Measurements from ENCODE around the gene DLST.

Gene DLST

DNA sequence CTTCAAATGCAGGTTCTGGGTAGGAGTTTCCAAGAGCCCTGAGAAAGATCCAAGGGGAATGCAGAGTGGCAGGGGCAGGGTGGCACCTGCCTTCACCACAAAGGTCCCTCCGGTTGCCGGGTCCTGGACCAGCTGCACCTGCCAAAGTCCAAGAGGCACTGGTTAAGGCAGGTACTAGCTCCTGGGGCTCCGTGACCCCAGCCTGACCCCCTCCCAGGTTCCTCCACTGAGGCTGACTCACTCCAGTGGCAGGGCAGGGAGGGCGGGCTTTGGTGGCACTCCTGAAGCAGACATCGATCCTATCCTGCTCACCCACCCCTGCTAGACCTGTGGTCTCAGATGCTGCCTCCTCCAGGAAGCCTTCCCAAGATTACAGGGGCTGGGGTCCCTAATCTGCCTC lies 30.0 kb downstream of the DLST start:
- Histone ChIP-seq H3K4me3 (ENCODE audit: low read length, poor library complexity, severe bottlenecking) (no peak overlapping the region), H3K4me1 (ENCODE audit: insufficient read depth, low read length, poor library complexity, severe bottlenecking) (no peaks in the 10 kb centered on the region), H4K20me1 (ENCODE audit: insufficient read depth, low read length, poor library complexity, severe bottlenecking) (no peaks in the 10 kb centered on the region), H2AFZ (ENCODE audit: low read length) (no peak overlapping the region), H3K9me2 (replicated peaks; ENCODE audit: low read depth, low read length) (no peaks in the 10 kb centered on the region), H3K9me3 (ENCODE audit: insufficient read depth, low read depth, low read length) (no peaks in the 10 kb centered on the region), H3K79me2 (ENCODE audit: insufficient read depth, low read length) (no peaks in the 10 kb centered on the region), H3F3A (ENCODE audit: low read depth) (no peaks in the 10 kb centered on the region), H3K4me2 (ENCODE audit: low read depth, low read length, poor library complexity, severe bottlenecking) (no peak overlapping the region), H3K9ac (ENCODE audit: low read depth, low read length, poor library complexity, severe bottlenecking) (no peak overlapping the region), H3K27me3 (ENCODE audit: insufficient read depth, low read length, poor library complexity, severe bottlenecking) (no peaks in the 10 kb centered on the region), H3K36me3 (ENCODE audit: insufficient read depth, low read length) (no peaks in the 10 kb centered on the region; the same call in 1 of the 2 replicates)
- no peak for TF ChIP-seq EZH2phosphoT487 (IDR thresholded peaks at IDR 0.05; ENCODE audit: borderline replicate concordance)
- TF ChIP-seq, protein P1, sequence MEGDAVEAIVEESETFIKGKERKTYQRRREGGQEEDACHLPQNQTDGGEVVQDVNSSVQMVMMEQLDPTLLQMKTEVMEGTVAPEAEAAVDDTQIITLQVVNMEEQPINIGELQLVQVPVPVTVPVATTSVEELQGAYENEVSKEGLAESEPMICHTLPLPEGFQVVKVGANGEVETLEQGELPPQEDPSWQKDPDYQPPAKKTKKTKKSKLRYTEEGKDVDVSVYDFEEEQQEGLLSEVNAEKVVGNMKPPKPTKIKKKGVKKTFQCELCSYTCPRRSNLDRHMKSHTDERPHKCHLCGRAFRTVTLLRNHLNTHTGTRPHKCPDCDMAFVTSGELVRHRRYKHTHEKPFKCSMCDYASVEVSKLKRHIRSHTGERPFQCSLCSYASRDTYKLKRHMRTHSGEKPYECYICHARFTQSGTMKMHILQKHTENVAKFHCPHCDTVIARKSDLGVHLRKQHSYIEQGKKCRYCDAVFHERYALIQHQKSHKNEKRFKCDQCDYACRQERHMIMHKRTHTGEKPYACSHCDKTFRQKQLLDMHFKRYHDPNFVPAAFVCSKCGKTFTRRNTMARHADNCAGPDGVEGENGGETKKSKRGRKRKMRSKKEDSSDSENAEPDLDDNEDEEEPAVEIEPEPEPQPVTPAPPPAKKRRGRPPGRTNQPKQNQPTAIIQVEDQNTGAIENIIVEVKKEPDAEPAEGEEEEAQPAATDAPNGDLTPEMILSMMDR (conservative IDR thresholded peaks at IDR 0.05; ENCODE audit: low read length) = no peak

DNA sequence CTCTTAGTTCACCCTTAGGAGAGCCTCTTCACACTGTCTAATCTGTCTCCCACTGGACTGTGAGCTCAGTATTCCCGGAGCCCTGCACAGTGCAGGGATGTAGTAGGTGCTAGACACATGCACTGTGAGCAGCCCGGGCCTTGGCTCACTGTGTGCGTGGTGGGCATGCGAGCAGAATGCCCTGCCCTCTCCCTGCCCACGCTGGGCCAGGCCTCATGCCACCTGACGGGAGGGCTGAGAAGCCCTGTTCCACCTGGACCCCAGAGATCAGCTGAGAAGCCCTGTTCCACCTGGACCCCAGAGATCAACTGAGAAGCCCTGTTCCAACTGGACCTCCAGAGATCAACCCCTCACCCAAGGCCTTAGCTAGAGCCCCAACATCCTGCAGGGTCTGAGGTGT lies 30.4 kb downstream of the DLST start:
- no peaks in the 10 kb centered on the region for H4K20me1 ChIP-seq (ENCODE audit: insufficient read depth, low read length, poor library complexity, severe bottlenecking)

DNA sequence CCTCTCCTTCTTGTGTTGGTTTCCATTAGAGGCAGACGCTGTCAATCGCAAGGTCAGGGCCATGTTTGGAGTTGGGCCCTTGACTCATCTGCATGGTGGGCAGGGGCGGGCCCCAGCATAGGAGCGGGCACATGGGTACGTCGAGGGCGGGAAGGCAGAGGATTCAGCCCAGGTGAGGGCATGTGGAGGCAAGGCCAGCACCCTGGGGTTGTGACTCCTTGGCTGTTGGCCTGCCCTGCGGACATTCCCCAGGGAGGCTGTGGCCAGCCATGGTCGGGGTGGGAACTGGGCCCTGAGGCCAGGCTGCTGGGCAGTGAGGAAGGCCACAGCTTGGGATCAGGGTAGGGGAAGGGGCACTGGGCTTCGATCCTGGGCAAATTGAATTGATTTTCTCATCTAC lies 31.1 kb downstream of the DLST start:
- Histone ChIP-seq H3K9ac (ENCODE audit: low read depth, low read length, poor library complexity, severe bottlenecking) (no peak overlapping the region), H4K20me1 (ENCODE audit: insufficient read depth, low read length, poor library complexity, severe bottlenecking) (no peaks in the 10 kb centered on the region), H3K79me2 (ENCODE audit: insufficient read depth, low read length) (no peaks in the 10 kb centered on the region), H3K9me2 (replicated peaks; ENCODE audit: low read depth, low read length) (no peaks in the 10 kb centered on the region), H3K4me3 (ENCODE audit: low read length, poor library complexity, severe bottlenecking) (no peak overlapping the region), H3K36me3 (ENCODE audit: insufficient read depth, low read length) (no peaks in the 10 kb centered on the region), H3K27me3 (ENCODE audit: insufficient read depth, low read length, poor library complexity, severe bottlenecking) (no peaks in the 10 kb centered on the region), H2AFZ (ENCODE audit: low read length) (no peak overlapping the region; the same call in 1 of the 2 replicates), H3K4me2 (ENCODE audit: low read depth, low read length, poor library complexity, severe bottlenecking) (no peak overlapping the region), H3K9me3 (ENCODE audit: insufficient read depth, low read depth, low read length) (no peaks in the 10 kb centered on the region), H3F3A (ENCODE audit: low read depth) (no peaks in the 10 kb centered on the region), H3K4me1 (ENCODE audit: insufficient read depth, low read length, poor library complexity, severe bottlenecking) (no peaks in the 10 kb centered on the region)
- TF ChIP-seq, protein P1 (conservative IDR thresholded peaks at IDR 0.05; ENCODE audit: low read length) = no peak
- TF ChIP-seq EZH2phosphoT487 (IDR thresholded peaks at IDR 0.05; ENCODE audit: borderline replicate concordance) = no peak

More for the DNA sequence above, 30.4 kb downstream of the DLST start:
- Histone ChIP-seq H2AFZ (ENCODE audit: low read length) (0 out of 2 replicates have a peak overlapping the region, but pooled peaks have one; percentile 22), H3F3A (ENCODE audit: low read depth) (no peaks in the 10 kb centered on the region), H3K79me2 (ENCODE audit: insufficient read depth, low read length) (no peaks in the 10 kb centered on the region), H3K9ac (ENCODE audit: low read depth, low read length, poor library complexity, severe bottlenecking) (no peak overlapping the region), H3K4me3 (ENCODE audit: low read length, poor library complexity, severe bottlenecking) (no peak overlapping the region), H3K9me2 (replicated peaks; ENCODE audit: low read depth, low read length) (no peaks in the 10 kb centered on the region), H3K27me3 (ENCODE audit: insufficient read depth, low read length, poor library complexity, severe bottlenecking) (no peaks in the 10 kb centered on the region), H3K36me3 (ENCODE audit: insufficient read depth, low read length) (no peaks in the 10 kb centered on the region), H3K4me2 (ENCODE audit: low read depth, low read length, poor library complexity, severe bottlenecking) (no peak overlapping the region), H3K4me1 (ENCODE audit: insufficient read depth, low read length, poor library complexity, severe bottlenecking) (no peaks in the 10 kb centered on the region), H3K9me3 (ENCODE audit: insufficient read depth, low read depth, low read length) (no peaks in the 10 kb centered on the region)
- TF ChIP-seq EZH2phosphoT487 (IDR thresholded peaks at IDR 0.05; ENCODE audit: borderline replicate concordance) = no peak
- TF ChIP-seq, protein P1 (conservative IDR thresholded peaks at IDR 0.05; ENCODE audit: low read length) = no peak

Data from Loucy (cell line).